ENCODE data around the gene LRRC74A. TPM values are rescaled to one million over a fixed set of nuclear protein-coding genes. Genes with fewer than 3 reads are reported as not detected.

LRRC74A gene
- total RNA-seq, 4 donors from 2014 or later: not detected

- WGBS, 2 donors: 92 to 96% methylated on average over 12 of the region's 12 CpGs
Observed at GRCh38 chr14:76806446-76806845, 19.8 kb upstream of the LRRC74A start.

DNA sequence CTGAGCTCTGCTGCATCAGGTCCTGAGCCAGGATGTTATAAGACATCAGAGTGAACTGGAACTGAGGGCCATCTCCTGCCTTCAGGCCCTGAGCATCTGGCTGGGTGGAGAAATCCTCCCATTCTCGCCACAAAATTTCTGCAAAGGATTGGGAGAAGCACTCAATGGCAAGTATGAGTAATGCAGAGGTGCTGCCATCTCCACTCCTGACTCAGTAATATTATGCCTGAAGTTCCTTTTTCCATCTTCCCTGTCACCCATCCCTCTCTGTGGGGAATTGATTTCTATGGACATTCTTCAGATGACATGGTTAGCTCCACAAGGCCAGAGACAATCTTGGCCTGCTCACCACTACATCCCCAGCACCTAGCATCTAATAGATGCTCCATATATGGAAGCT, 18.2 kb upstream of the LRRC74A start:
- no peak overlapping the region for H3K4me3 ChIP-seq (ENCODE audit: low read depth, poor library complexity, severe bottlenecking)
- intact Hi-C loops (cut with DNase I; ENCODE audit: low total_unique reads): no loop called here
- no peak for DNase-seq (ENCODE audit: low spot score in 2 of 2)
- TF ChIP-seq, protein P1, sequence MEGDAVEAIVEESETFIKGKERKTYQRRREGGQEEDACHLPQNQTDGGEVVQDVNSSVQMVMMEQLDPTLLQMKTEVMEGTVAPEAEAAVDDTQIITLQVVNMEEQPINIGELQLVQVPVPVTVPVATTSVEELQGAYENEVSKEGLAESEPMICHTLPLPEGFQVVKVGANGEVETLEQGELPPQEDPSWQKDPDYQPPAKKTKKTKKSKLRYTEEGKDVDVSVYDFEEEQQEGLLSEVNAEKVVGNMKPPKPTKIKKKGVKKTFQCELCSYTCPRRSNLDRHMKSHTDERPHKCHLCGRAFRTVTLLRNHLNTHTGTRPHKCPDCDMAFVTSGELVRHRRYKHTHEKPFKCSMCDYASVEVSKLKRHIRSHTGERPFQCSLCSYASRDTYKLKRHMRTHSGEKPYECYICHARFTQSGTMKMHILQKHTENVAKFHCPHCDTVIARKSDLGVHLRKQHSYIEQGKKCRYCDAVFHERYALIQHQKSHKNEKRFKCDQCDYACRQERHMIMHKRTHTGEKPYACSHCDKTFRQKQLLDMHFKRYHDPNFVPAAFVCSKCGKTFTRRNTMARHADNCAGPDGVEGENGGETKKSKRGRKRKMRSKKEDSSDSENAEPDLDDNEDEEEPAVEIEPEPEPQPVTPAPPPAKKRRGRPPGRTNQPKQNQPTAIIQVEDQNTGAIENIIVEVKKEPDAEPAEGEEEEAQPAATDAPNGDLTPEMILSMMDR (IDR thresholded peaks at IDR 0.05): no peak
- TF ChIP-seq POLR2A (IDR thresholded peaks at IDR 0.05): no peak
- WGBS, 2 donors: 78 to 90% methylated on average over 1 of the region's 1 CpG

More at GRCh38 chr14:76806446-76806845, 19.8 kb upstream of the LRRC74A start:
- no peak for TF ChIP-seq POLR2A (IDR thresholded peaks at IDR 0.05)
- TF ChIP-seq, protein P1 (IDR thresholded peaks at IDR 0.05): no peak
- DNase-seq (ENCODE audit: low spot score in 2 of 2): no peak
- intact Hi-C loops (cut with DNase I; ENCODE audit: low total_unique reads): no loop called here
- H3K4me3 ChIP-seq (ENCODE audit: low read depth, poor library complexity, severe bottlenecking): no peak overlapping the region

DNA sequence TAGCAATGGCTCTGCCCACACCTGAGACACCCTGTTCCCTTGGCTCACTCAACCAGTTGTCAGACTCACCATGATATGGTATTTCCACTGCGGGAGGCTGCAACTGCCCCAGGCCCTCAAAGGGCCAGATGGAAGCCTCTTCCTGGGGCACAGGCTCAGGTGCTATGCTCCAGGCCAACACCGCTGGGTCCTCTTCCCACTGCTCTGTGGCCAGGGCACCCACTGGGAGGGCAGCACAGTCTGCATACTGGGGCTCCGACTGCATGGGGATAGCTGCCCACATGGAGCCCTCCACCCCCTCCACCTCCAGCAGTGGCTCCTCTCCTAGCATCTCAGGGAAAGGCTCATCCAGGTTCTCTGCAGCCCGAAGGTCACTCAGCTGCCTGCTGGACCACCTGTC, 17.2 kb upstream of the LRRC74A start:
- TF ChIP-seq, protein P1 (IDR thresholded peaks at IDR 0.05): no peak
- TF ChIP-seq POLR2A (IDR thresholded peaks at IDR 0.05): no peak
- no peak for DNase-seq (ENCODE audit: low spot score in 2 of 2)
- intact Hi-C loops (cut with DNase I; ENCODE audit: low total_unique reads): no loop called here
- H3K4me3 ChIP-seq (ENCODE audit: low read depth, poor library complexity, severe bottlenecking): no peak overlapping the region
- 82 to 95% methylated on average over 4 of the region's 4 CpGs for WGBS, 2 donors

- DNase-seq (ENCODE audit: low spot score in 2 of 2): no peak
- TF ChIP-seq, protein P1 (IDR thresholded peaks at IDR 0.05): no peak
- no peak for TF ChIP-seq POLR2A (IDR thresholded peaks at IDR 0.05)
- H3K4me3 ChIP-seq (ENCODE audit: low read depth, poor library complexity, severe bottlenecking): no peak overlapping the region
- intact Hi-C loops (cut with DNase I; ENCODE audit: low total_unique reads): no loop called here
- WGBS, 2 donors: 22 to 23% methylated on average over 3 of the region's 3 CpGs
Observed at GRCh38 chr14:76810525-76810924, 15.7 kb upstream of the LRRC74A start.

DNA sequence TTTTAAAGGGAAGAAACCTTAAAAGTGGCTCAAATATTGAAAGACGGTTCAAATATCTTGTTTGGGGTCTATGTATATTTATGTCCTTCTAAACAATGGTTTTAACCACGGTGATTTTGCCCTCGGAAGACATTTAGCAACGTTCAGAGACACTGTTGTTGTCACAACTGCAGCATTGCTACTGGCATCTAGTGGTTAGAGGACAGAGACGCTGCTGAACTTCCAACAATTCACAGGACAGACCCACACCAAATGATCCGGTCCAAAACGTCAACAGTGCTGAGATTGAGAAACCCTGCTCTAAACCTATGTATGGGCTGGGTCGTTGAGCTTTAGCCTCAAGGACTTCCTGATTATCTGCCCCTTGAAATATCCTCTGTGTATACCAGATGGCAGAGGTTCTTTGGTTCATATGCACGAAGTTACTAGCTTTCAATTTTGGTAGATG, 15.2 kb upstream of the LRRC74A start:
- DNase-seq (ENCODE audit: low spot score in 2 of 2): no peak
- 1 to 6% methylated on average over 9 of the region's 9 CpGs for WGBS, 2 donors
- intact Hi-C loops (cut with DNase I; ENCODE audit: low total_unique reads): no loop called here
- no peak for TF ChIP-seq POLR2A (IDR thresholded peaks at IDR 0.05)
- TF ChIP-seq, protein P1 (IDR thresholded peaks at IDR 0.05): no peak
- no peak overlapping the region for H3K4me3 ChIP-seq (ENCODE audit: low read depth, poor library complexity, severe bottlenecking)

DNA sequence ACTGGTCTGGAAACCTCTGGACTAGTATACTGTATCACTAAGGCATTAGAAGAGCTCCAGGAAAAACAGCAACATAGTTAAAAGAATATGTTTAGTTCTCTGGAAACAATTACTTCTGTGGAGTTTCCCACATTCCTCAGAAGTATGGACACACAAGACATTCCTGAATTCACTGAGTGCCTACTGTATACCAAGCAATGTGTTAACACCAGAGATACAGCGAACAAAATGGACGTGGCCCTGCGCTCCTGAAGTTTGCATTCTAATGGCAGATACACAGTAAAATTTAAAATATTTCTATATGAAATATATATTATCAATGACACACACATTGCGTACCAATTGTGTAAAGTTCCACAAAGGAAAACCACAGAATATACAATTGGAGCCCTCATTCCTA, 14.6 kb upstream of the LRRC74A start:
- no peak overlapping the region for H3K4me3 ChIP-seq (ENCODE audit: low read depth, poor library complexity, severe bottlenecking)
- intact Hi-C loops (cut with DNase I; ENCODE audit: low total_unique reads): no loop called here
- WGBS, 2 donors: 51 to 58% methylated on average over 4 of the region's 4 CpGs
- DNase-seq (ENCODE audit: low spot score in 2 of 2): no peak
- TF ChIP-seq, protein P1 (IDR thresholded peaks at IDR 0.05): no peak
- no peak for TF ChIP-seq POLR2A (IDR thresholded peaks at IDR 0.05)

Measured in lower leg skin (tissue), 4 donors.